KOPT-K1 (cell line): ENCODE measurements around the gene OMA1.
"Not testable (repeated sequence)": the region's sequence is repeated elsewhere in the genome, so short reads cannot be mapped to it uniquely, and the experiment has no call there.

Source experiments
- H3K27ac ChIP-seq: fragments of 200-600 bp; sonication (generic); 2 replicates; pipeline ENCODE4 v1.5.1; 2016; ENCODE audit warnings: antibody characterized with exemption, mild to moderate bottlenecking, low read depth, low read length; ENCODE audit not compliant: poor library complexity, severe bottlenecking
- H3K36me3 ChIP-seq: fragments of 200-600 bp; sonication (generic); 2 replicates; pipeline ENCODE4 v1.5.1; 2017; ENCODE audit warnings: antibody characterized with exemption, mild to moderate bottlenecking, low read length, moderate library complexity; ENCODE audit not compliant: insufficient read depth
- H3K9me3 ChIP-seq: fragments of 200-600 bp; sonication (generic); 2 replicates; pipeline ENCODE4 v1.5.1; 2017; ENCODE audit warnings: antibody characterized with exemption, low read length, mild to moderate bottlenecking; ENCODE audit not compliant: insufficient read depth, poor library complexity, severe bottlenecking

OMA1 gene

DNA sequence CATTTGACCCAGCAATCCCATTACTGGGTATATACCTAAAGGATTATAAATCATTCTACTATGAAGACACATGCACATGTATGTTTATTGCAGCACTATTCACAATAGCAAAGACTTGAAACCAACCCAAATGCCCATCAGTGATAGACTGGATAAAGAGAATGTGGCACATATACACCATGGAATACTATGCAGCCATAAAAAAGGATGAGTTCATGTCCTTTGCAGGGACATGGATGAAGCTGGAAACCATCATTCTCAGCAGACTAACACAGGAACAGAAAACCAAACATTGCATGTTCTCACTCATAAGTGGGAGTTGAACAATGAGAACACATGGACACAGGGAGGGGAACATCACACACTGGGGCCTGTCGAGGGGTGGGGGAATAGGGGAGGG is 17.2 kb upstream of the OMA1 start:
- not testable (repeated sequence) for H3K36me3 ChIP-seq, H3K27ac ChIP-seq
- H3K9me3 ChIP-seq, result peaks cover 13% of the 10 kb centered on the region

DNA sequence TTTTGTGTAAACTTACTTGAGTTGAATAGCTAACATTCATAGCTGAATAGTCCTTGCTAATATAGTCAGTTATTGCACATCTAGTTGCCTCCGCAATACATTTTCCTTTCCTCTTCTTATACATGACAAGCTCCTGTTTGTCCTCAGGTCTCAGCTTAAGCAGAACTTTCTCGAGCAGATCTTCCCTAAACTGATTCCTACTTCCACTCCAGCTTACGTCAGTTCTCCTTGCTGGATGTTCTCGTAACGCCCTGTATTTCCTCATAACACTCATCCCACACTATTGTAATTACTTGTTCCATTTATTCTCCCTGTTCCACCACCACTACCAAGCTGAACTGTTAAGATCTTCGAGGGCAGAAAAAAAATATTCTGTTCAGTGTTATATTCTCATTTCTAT is 15.1 kb upstream of the OMA1 start:
- Histone ChIP-seq H3K36me3 (no peaks in the 10 kb centered on the region), H3K27ac (no peak overlapping the region), H3K9me3 (peaks cover 13% of the 10 kb centered on the region)

GRCh38 chr1:58555393-58555792 is 8.9 kb upstream of the OMA1 start:
- peaks cover 8% of the 10 kb centered on the region for H3K9me3 ChIP-seq
- no peak overlapping the region for H3K27ac ChIP-seq
- no peaks in the 10 kb centered on the region for H3K36me3 ChIP-seq

GRCh38 chr1:58551186-58552140 is 4.9 kb upstream of the OMA1 start:
- Histone ChIP-seq H3K9me3 (no peaks in the 10 kb centered on the region), H3K36me3 (no peaks in the 10 kb centered on the region), H3K27ac (no peak overlapping the region)

DNA sequence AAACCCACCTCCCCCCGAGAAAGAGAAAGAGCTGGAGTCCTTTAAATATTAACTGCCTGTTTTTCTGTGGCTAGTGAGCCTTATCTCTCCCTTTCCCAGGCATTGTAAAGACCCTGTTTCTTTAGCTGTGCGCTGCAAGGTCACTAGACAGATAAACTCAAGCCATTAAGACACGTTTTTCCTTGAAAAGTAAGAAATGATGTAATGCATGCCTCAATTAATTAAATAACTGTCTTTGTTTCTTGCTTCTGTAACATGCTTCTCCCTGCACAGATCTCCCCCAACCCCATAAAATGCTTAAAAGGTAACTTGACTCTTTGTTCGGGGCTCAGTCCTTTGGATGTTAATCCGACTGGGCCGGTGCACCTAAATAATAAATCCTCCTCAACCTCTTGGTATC is 2.8 kb upstream of the OMA1 start:
- not testable (repeated sequence) for H3K36me3 ChIP-seq, H3K9me3 ChIP-seq, H3K27ac ChIP-seq

- Histone ChIP-seq H3K27ac (no peak overlapping the region), H3K36me3 (no peaks in the 10 kb centered on the region), H3K9me3 (no peaks in the 10 kb centered on the region)
Observed at GRCh38 chr1:58548371-58548770, 1.8 kb upstream of the OMA1 start.

DNA sequence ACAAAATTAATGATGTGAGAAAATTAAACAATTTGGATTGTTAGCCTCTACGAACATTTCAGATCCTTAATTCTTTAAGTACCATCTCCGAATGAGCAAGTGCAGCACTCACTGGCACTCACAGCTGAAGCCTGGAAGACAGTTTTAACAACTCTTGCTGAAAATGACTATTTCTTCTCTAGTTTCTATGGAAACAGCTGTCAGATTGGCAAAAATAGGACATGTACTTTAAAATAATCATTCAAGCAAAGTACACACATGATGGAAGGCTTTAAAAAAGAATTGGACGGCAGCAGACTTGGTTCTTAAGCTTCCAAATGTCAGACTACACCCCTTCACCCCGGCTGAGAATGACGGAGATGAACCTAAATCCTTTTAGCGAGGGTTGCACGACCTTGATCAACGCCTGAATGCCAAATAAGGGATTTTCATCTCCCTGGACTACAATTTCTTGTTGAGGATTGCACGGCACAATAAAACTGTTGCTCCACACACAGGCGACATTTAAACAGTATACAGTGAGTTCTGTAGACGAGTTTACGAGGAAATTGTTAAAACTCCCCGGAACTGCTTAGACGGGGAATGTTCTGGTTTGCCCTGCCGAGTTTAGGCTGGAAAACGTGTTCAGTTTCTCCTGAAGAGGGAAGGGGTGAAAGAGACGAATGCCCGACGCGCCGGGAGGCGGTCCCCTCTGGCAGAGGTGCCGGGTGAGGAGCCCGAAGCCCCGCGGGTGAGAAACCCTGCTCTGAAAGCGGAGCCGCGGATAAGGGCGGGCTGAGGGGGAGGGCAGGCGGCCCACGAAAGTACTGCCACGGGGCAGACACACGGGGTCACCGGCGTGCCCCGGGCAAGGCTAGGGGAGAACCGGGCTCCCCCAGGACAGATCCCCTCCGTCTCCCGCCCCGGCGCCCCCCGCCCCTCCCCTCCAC is 671 bp downstream of the OMA1 start:
- H3K27ac ChIP-seq, result peak overlapping the region; percentile 82
- no peaks in the 10 kb centered on the region for H3K9me3 ChIP-seq
- H3K36me3 ChIP-seq, result no peaks in the 10 kb centered on the region

DNA sequence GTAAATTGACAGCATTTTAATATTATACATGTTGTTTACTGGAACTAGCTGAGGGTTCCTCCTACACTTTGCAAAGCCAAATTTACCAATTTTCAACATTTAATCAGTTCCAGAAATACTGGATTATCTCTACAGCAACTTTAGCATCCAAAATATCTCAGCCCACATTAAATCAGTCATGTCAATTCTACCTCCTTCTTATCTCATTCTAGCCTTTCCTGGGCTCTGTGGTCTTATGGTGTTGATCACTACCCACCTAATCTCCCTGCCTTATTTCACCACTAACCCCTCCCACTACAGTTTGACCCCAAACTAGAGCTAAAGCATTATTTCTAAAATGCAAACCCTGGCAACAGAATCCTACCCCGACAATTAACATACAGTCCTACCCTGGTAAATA is 3.3 kb downstream of the OMA1 start:
- Histone ChIP-seq H3K36me3 (peaks cover 9% of the 10 kb centered on the region; the same call in 1 of the 2 replicates), H3K9me3 (no peaks in the 10 kb centered on the region), H3K27ac (no peak overlapping the region)

DNA sequence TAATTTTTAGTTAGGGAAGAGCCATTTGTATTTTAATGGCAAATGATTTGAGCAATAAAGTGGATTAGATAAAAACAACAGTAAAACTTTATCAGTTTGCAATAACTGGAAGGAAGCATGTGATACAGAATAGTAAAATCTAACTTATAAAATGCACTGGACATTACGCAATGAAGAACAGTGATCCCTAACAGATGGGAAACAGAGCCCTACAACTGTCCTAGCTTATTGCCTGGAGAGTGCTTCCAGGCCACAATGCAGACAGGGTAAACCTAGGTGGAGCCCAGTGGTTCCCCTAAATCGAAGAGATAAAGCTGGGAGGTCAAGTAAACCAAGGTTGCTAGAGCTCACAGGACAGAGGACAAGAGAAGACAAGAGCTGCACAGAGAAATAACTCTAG is 7.0 kb downstream of the OMA1 start:
- Histone ChIP-seq H3K27ac (no peak overlapping the region), H3K9me3 (no peaks in the 10 kb centered on the region), H3K36me3 (peaks cover 22% of the 10 kb centered on the region; the same call in 1 of the 2 replicates)

GRCh38 chr1:58538821-58539220 is 7.7 kb downstream of the OMA1 start:
- Histone ChIP-seq H3K9me3 (no peaks in the 10 kb centered on the region), H3K36me3 (peaks cover 22% of the 10 kb centered on the region; the same call in 1 of the 2 replicates), H3K27ac (no peak overlapping the region)

DNA sequence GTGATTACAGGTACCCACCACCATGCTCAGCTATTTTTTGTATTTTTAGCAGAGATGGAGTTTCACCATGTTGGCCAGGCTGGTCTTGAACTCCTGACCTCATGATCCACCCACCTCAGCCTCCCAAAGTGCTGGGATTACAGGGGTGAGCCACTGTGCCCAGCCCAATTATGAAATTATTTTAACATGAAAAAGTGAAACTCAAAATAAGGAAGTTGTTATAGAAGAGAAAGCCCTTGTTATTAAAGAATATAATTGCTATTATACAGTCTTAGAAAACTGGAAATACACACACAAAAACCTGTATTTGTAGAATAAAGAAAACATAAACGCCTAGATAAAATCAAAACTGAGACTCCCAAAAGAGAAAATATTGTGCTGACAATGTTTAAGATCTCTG is 14.7 kb downstream of the OMA1 start:
- not testable (repeated sequence) for H3K27ac ChIP-seq, H3K9me3 ChIP-seq, H3K36me3 ChIP-seq

- H3K9me3 ChIP-seq, result no peaks in the 10 kb centered on the region
- no peak overlapping the region for H3K27ac ChIP-seq
- peaks cover 22% of the 10 kb centered on the region for H3K36me3 ChIP-seq
Observed at GRCh38 chr1:58529284-58529683, 17.2 kb downstream of the OMA1 start.

DNA sequence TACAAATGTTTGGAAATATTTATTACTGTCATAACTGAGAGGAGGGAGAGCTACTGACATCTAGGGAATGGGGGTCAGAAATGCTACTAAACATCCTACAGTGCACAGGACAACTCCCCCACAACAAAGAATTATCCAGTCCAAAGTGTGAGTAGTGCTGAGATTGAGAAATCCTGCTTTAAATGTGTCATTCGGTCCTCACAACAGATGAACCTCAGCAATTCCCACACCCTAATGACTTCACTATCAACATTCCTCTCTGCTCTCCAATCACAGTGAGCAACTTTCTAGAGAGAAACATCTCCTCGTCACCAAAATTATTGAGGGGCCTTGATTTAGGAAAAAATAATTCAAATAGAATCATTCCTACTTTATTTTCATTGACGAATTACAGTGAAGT is 18.0 kb downstream of the OMA1 start:
- H3K9me3 ChIP-seq, result no peaks in the 10 kb centered on the region
- peaks cover 26% of the 10 kb centered on the region for H3K36me3 ChIP-seq
- no peak overlapping the region for H3K27ac ChIP-seq

DNA sequence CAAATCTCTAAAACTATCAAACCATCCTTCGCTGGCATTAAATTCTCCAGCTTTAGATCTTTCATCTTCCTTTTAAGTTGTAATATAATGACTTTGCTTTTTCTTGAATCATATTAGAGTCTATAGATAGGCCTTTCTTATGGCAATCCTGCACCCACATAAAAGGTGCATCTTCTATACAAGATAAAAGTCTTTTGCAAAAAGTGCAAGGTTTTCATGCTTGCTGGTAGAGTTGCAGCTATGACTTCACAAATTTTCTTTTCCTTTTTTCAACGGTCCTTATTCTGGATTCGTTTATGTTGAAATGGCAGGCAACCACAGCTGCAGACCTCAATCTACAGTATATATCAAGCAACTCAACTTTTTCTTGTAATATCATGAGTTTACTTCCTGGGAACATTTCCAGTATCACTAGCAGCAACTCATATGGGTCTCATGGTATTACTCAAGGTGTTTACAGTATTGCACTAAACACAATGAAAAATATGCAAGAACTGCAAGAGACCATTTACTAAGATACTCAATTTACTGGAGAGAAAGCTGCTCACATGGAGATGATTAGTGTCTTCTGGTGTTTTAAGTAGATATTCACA is 22.1 kb downstream of the OMA1 start:
- H3K9me3 ChIP-seq, result no peaks in the 10 kb centered on the region
- H3K27ac ChIP-seq, result peak overlapping the region; percentile 6
- peaks cover 32% of the 10 kb centered on the region for H3K36me3 ChIP-seq
